ENCODE results near the gene APP.

APP gene

DNA sequence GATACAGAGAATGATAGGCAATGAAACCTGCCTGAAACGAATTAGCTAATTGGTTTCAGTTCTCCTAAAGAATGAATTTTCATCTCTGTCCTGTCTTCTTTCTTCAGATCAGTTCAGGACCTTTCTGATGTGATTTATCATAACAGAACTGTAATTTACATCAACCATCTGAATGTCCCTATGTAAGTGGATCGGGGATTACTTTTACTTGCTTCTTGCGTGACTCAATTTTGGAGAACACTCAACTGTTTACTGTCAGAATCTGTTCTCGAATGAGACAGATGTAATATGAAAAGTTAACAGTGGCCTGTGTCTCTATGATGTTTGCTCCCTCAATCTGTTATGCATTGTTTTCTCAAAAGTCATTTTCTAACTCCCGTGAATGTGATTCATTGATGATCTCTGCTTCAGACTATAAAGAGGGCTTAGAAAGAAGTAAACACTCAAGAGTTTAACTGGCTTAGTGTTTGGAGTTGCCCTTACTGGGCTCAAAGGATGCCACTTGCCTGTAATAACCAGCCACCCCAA, 324.8 kb downstream of the APP start:
- Histone ChIP-seq H3K9ac (ENCODE audit: low read length) (no peak overlapping the region), H3K4me3 (ENCODE audit: low read length) (no peak overlapping the region), H3K36me3 (ENCODE audit: control insufficient read depth, insufficient read depth, low read length) (no peaks in the 10 kb centered on the region), H3K27me3 (ENCODE audit: control insufficient read depth, insufficient read depth, low read length) (no peaks in the 10 kb centered on the region), H3K4me1 (ENCODE audit: control insufficient read depth, insufficient read depth, low read length) (no peaks in the 10 kb centered on the region), H3K9me3 (ENCODE audit: control insufficient read depth, low read length) (no peaks in the 10 kb centered on the region)

DNA sequence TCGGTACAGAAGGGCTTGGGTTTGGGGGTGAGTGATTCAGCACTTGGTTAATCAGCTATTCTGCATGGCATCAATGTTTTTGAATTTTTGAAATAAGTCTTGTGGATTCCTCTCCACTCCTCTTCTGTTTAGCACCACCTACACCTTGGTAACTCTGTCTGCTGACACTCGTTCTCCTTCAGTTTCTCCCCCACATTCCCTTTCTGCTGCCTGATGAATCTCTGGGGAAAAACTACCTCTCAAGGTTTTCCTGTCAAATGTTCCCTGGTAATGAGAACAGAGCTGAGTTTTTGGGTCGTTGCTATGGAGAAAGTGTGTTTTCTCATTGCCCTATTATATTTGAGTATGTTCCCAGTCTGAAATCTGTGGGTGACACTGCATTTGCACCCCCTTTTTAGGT, 327.6 kb downstream of the APP start:
- H3K36me3 ChIP-seq (ENCODE audit: control insufficient read depth, insufficient read depth, low read length), result no peaks in the 10 kb centered on the region
- H3K27me3 ChIP-seq (ENCODE audit: control insufficient read depth, insufficient read depth, low read length), result no peaks in the 10 kb centered on the region
- no peaks in the 10 kb centered on the region for H3K9me3 ChIP-seq (ENCODE audit: control insufficient read depth, low read length)
- H3K9ac ChIP-seq (ENCODE audit: low read length), result no peak overlapping the region
- no peaks in the 10 kb centered on the region for H3K4me1 ChIP-seq (ENCODE audit: control insufficient read depth, insufficient read depth, low read length)
- no peak overlapping the region for H3K4me3 ChIP-seq (ENCODE audit: low read length)

- Histone ChIP-seq H3K9me3 (ENCODE audit: control insufficient read depth, low read length) (no peaks in the 10 kb centered on the region), H3K9ac (ENCODE audit: low read length) (no peak overlapping the region), H3K36me3 (ENCODE audit: control insufficient read depth, insufficient read depth, low read length) (no peaks in the 10 kb centered on the region), H3K27me3 (ENCODE audit: control insufficient read depth, insufficient read depth, low read length) (no peaks in the 10 kb centered on the region), H3K4me1 (ENCODE audit: control insufficient read depth, insufficient read depth, low read length) (no peaks in the 10 kb centered on the region), H3K4me3 (ENCODE audit: low read length) (no peak overlapping the region)
Observed at GRCh38 chr21:25838809-25839208, 331.8 kb downstream of the APP start.

DNA sequence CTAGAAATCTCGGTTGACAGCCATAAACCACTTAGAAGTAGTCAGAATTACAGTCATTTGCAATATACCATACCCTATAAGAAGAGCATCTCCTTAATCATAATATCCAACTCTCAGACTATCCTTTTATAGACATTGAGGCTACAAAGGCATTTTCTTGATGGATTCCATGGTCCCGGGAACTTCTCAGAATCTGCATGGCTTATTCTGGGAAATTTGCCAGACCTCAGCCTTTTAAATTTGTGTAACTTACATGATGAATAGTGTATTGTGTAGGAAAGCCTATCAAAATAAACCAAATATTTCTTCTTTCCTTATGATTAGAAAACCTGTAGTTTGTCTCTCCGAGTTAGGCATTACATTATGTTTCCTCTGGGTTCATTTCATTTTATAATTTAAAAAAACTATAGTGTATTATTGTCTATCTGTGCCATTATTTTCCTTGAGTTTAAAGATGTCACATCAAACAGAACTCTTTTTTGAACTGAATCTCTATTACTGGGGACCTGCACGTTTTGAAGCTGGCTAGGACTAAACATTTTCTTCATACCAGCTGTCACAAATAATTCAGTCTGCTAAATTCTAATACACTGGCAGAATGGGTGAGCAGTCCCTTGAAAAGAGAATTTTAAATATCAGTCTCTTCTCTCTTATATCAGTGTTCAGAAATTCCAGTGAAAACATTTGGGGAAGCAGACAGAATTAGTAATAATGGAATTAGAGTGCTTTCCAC, 332.9 kb downstream of the APP start:
- no peaks in the 10 kb centered on the region for H3K9me3 ChIP-seq (ENCODE audit: control insufficient read depth, low read length)
- no peak overlapping the region for H3K9ac ChIP-seq (ENCODE audit: low read length)
- no peak overlapping the region for H3K4me3 ChIP-seq (ENCODE audit: low read length)
- H3K36me3 ChIP-seq (ENCODE audit: control insufficient read depth, insufficient read depth, low read length), result no peaks in the 10 kb centered on the region
- no peaks in the 10 kb centered on the region for H3K27me3 ChIP-seq (ENCODE audit: control insufficient read depth, insufficient read depth, low read length)
- no peaks in the 10 kb centered on the region for H3K4me1 ChIP-seq (ENCODE audit: control insufficient read depth, insufficient read depth, low read length)

DNA sequence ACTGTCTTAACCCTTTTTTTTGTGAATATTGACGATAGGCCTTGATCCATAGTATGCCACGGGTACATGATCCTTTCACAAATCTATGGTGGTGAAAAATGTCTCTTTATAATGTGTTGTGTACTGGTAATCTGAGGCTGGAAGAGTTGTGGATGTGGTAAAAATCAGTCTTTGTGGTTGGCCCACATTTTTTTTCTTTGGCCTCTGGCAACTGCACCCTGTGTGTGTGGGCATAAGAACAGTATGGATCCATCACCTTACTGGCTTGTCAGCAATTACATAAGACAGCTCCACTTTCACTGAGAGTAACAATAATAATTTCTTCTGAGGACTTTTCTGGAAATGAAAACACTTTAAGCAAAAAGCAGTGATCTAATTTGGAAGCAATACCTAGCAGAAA, 334.2 kb downstream of the APP start:
- no peaks in the 10 kb centered on the region for H3K9me3 ChIP-seq (ENCODE audit: control insufficient read depth, low read length)
- H3K4me1 ChIP-seq (ENCODE audit: control insufficient read depth, insufficient read depth, low read length), result no peaks in the 10 kb centered on the region
- H3K4me3 ChIP-seq (ENCODE audit: low read length), result no peak overlapping the region
- H3K36me3 ChIP-seq (ENCODE audit: control insufficient read depth, insufficient read depth, low read length), result no peaks in the 10 kb centered on the region
- no peak overlapping the region for H3K9ac ChIP-seq (ENCODE audit: low read length)
- no peaks in the 10 kb centered on the region for H3K27me3 ChIP-seq (ENCODE audit: control insufficient read depth, insufficient read depth, low read length)

GRCh38 chr21:25834381-25834780, 336.2 kb downstream of the APP start:
- Histone ChIP-seq H3K27me3 (ENCODE audit: control insufficient read depth, insufficient read depth, low read length) (no peaks in the 10 kb centered on the region), H3K9ac (ENCODE audit: low read length) (no peak overlapping the region), H3K36me3 (ENCODE audit: control insufficient read depth, insufficient read depth, low read length) (no peaks in the 10 kb centered on the region), H3K4me1 (ENCODE audit: control insufficient read depth, insufficient read depth, low read length) (no peaks in the 10 kb centered on the region), H3K4me3 (ENCODE audit: low read length) (no peak overlapping the region), H3K9me3 (ENCODE audit: control insufficient read depth, low read length) (no peaks in the 10 kb centered on the region)

DNA sequence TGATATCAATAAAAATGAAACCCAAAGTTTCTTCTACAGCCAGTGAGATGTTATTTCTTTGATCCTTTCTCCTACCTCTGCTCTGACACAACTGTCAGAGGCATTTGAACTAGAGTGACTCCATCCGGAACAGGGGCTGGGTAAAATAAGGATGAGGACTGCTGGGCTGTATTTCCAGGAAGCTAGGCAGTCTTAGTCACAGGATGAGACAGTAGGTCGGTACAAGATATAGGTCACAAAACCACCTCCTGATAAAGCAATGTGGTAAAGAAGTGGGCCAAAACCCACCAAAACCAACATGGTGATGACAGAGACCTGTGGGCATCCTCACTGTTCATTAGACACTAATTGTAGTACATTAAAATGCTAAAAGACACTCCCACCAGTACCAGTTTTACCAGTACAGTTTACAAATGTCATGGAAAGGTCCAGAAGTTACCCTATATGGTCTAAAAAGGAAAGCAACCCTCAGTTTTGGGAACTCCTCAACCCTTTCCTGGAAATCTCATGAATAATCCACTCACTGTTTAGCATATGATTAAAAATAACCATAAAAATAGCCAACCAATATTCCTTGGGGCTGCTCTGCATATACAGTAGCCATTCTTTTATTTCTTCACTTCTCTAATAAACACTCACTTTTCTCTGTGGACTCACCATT, 339.1 kb downstream of the APP start:
- Histone ChIP-seq H3K9me3 (ENCODE audit: control insufficient read depth, low read length) (no peaks in the 10 kb centered on the region), H3K27me3 (ENCODE audit: control insufficient read depth, insufficient read depth, low read length) (no peaks in the 10 kb centered on the region), H3K36me3 (ENCODE audit: control insufficient read depth, insufficient read depth, low read length) (no peaks in the 10 kb centered on the region), H3K9ac (ENCODE audit: low read length) (no peak overlapping the region), H3K4me3 (ENCODE audit: low read length) (no peak overlapping the region), H3K4me1 (ENCODE audit: control insufficient read depth, insufficient read depth, low read length) (no peaks in the 10 kb centered on the region)

Measured in mucosa of stomach (tissue), 1 donor.